HepG2 (cell line): ENCODE results near the gene TULP4. TPM values are rescaled to one million over a fixed set of nuclear protein-coding genes. Genes with fewer than 3 reads are reported as not detected.
A peak's percentile ranks its signal among the peaks of the same experiment; 100 is the strongest.

Experiments
- ATF1 ChIP-seq: IDR thresholded peaks from 2 replicates; pipeline ENCODE4 v1.6.1; 2016; ENCODE audit warnings: mild to moderate bottlenecking, control low read depth
- CENPT ChIP-seq: sonication (generic); formaldehyde crosslinking; IDR thresholded peaks from 2 replicates; pipeline ENCODE4 v1.8.0; 2022; ENCODE audit warnings: low read depth, mild to moderate bottlenecking, moderate library complexity, missing genetic modification reagents
- ESRRA ChIP-seq: sonication (generic); formaldehyde crosslinking; IDR thresholded peaks from 2 replicates; pipeline ENCODE4 v1.5.1; 2020; ENCODE audit warnings: mild to moderate bottlenecking, low read depth, missing genetic modification reagents
- FOXO1 ChIP-seq: sonication (generic); formaldehyde crosslinking; IDR thresholded peaks from 2 replicates; pipeline ENCODE4 v1.4.0; 2020; ENCODE audit warnings: missing genetic modification reagents
- KMT2A ChIP-seq: sonication (generic); formaldehyde crosslinking; IDR thresholded peaks from 2 replicates; pipeline ENCODE4 v1.4.0; 2020; ENCODE audit warnings: missing genetic modification reagents
- MIER2 ChIP-seq: IDR thresholded peaks from 2 replicates; pipeline ENCODE4 v1.6.1; 2016; ENCODE audit warnings: missing biosample characterization, missing genetic modification reagents
- REST ChIP-seq, 2 experiments: IDR thresholded peaks; 2 replicates each; pipeline ENCODE4 v1.6.1; 2011 to 2012; ENCODE audit warnings: low read length in 2 of 2, borderline replicate concordance in 1 of 2, low read depth in 1 of 2, mild to moderate bottlenecking in 1 of 2, moderate library complexity in 1 of 2
- SP140L ChIP-seq: sonication (generic); formaldehyde crosslinking; IDR thresholded peaks from 2 replicates; pipeline ENCODE4 v1.4.0; 2020; ENCODE audit warnings: missing genetic modification reagents, borderline replicate concordance
- UBTF ChIP-seq: sonication (generic); formaldehyde crosslinking; IDR thresholded peaks from 2 replicates; pipeline ENCODE4 v1.4.0; 2020; ENCODE audit warnings: mild to moderate bottlenecking, missing genetic modification reagents
- ZBTB14 ChIP-seq: sonication (generic); formaldehyde crosslinking; IDR thresholded peaks from 2 replicates; pipeline ENCODE4 v1.4.0; 2020; ENCODE audit warnings: missing genetic modification reagents
- ZHX1 ChIP-seq: sonication (generic); formaldehyde crosslinking; IDR thresholded peaks from 2 replicates; pipeline ENCODE4 v1.8.1; 2022; ENCODE audit warnings: low read depth, mild to moderate bottlenecking, missing genetic modification reagents
- ZNF367 ChIP-seq: sonication (generic); formaldehyde crosslinking; IDR thresholded peaks from 2 replicates; pipeline ENCODE4 v1.4.0; 2020; ENCODE audit warnings: missing genetic modification reagents, borderline replicate concordance
- ZNF629 ChIP-seq: sonication (generic); formaldehyde crosslinking; conservative IDR thresholded peaks from 2 replicates; pipeline ENCODE4 v1.5.0; 2020; ENCODE audit warnings: missing genetic modification reagents
- ZNF746 ChIP-seq: sonication (generic); formaldehyde crosslinking; IDR thresholded peaks from 2 replicates; pipeline ENCODE4 v1.8.0; 2022; ENCODE audit warnings: mild to moderate bottlenecking, missing genetic modification reagents
- ZNF749 ChIP-seq: sonication (generic); formaldehyde crosslinking; IDR thresholded peaks from 2 replicates; pipeline ENCODE4 v1.8.0; 2022; ENCODE audit warnings: mild to moderate bottlenecking, missing genetic modification reagents, moderate library complexity, borderline replicate concordance
- ZNF782 ChIP-seq: sonication (generic); formaldehyde crosslinking; IDR thresholded peaks from 2 replicates; pipeline ENCODE4 v1.4.0; 2020; ENCODE audit warnings: missing genetic modification reagents, mild to moderate bottlenecking, borderline replicate concordance
- ZSCAN12 ChIP-seq: sonication (generic); formaldehyde crosslinking; IDR thresholded peaks from 2 replicates; pipeline ENCODE4 v1.9.0; 2021; ENCODE audit warnings: mild to moderate bottlenecking, missing genetic modification reagents
- polyA plus RNA-seq, 8 experiments: library from polyadenylated mRNA; depleted of rRNA in 3 of 8; stranded (reverse) in 7 of 8; unstranded in 1 of 8; fragments of >200 nt; fragmentation: Illumina TruSeq in 4 of 8; extraction: Trizol in 4 of 8; gene quantifications; 2 replicates each; pipeline versions ENCODE4 v1.2.1 to v1.2.3, GENCODE V29; 2011 to 2016; ENCODE audit warnings: low read depth in 4 of 8, missing spikeins in 1 of 8, mixed read lengths in 1 of 8; ENCODE audit not compliant: insufficient read depth in 1 of 8
- total RNA-seq, 5 experiments: library from RNA; depleted of rRNA; stranded (reverse); fragments of >200 nt; fragmentation: Illumina TruSeq; extraction: Trizol; gene quantifications; 2 replicates each; pipeline ENCODE4 v1.2.3, GENCODE V29; 2016; ENCODE audit warnings: low read depth in 1 of 5

TULP4 gene
- total and polyA plus RNA-seq, 2 of the 13 experiments (the other 11 are each of a cell fraction or from before 2014, with no cell fraction given): 21.1 to 122 TPM

- TF ChIP-seq ZHX1 (CRISPR knock-in tag) (peak; percentile 79), ATF1 (CRISPR knock-in tag) (no peak), REST (IDR thresholded peaks at IDR 0.05; ENCODE audit: borderline replicate concordance in 1 of 2, low read depth in 1 of 2, low read length in 2 of 2) (peak in 1 of 2 experiments; percentile 59; a peak in 1 of 4 replicates), SP140L (CRISPR knock-in tag) (no peak), ESRRA (CRISPR knock-in tag) (no peak), UBTF (CRISPR knock-in tag) (peak; percentile 89), MIER2 (CRISPR knock-in tag) (peak; percentile 48; the same call in 1 of the 2 replicates), CENPT (CRISPR knock-in tag) (peak; percentile 85; the same call in 1 of the 2 replicates), ZBTB14 (CRISPR knock-in tag) (peak; percentile 92), ZNF367 (CRISPR knock-in tag) (no peak; the same call in 1 of the 2 replicates), KMT2A (CRISPR knock-in tag) (peak; percentile 90), ZSCAN12 (no peak), ZNF749 (CRISPR knock-in tag) (peak; percentile 85), ZNF629 (CRISPR knock-in tag) (no peak), ZNF746 (CRISPR knock-in tag) (peak; percentile 65; the same call in 1 of the 2 replicates), FOXO1 (peak; percentile 68), ZNF782 (CRISPR knock-in tag) (no peak)
These were observed 247.9 kb downstream of the TULP4 start, which contains the start of gene TMEM181 (continued) for GRCh38 chr6:158559895-158560835.
